Anterior cingulate cortex (tissue), 58 donors: ENCODE measurements around the gene C1orf105.
"Not testable (repeated sequence)": the region's sequence is repeated elsewhere in the genome, so short reads cannot be mapped to it uniquely, and the experiment has no call there.

ENCODE experiments used
- DNase-seq, 58 donors: peaks; one replicate each; lab custom pipeline; 2025; lab: John Stamatoyannopoulos, UW

C1orf105 gene

DNA sequence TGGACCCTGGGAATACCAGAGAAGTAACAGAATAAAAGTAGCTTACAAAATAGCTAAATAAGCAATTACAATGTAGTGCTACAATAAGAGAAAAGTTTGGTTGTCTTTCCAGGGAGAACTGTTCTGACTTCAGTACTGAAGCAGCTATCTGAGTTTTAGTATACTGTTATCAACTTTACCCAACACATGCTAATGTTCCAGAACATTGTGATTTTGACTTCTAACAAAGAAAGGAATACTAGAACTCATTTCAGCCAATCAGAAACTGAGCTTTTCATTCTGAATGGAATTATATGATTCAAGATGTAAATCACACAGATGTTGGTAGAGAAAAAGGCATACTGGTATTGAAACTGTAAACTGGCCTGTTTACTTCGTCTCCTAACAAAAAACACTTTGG is at the start of gene C1orf105:
Gene C1orf105 (plus strand): TSS at position 301 of the 400 bp plus-strand sequence. CDS start 201 bp downstream, outside the sequence.
- no peak for DNase-seq

DNA sequence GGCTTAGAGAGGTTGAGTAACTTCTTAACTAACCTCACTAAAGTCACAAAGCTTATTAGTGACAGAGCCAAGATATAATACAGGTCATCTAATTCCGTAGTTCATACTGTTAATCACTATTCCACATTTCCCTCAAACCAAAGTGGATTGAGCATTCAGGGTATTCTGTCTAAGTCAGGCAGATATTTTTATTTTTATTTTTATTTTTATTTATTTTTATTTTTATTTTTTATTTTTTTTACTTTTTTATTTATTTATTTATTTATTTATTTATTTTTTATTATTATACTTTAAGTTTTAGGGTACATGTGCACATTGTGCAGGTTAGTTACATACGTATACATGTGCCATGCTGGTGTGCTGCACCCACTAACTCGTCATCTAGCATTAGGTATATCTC is 48.8 kb upstream of the C1orf105 start:
- DNase-seq, result not testable (repeated sequence)

DNA sequence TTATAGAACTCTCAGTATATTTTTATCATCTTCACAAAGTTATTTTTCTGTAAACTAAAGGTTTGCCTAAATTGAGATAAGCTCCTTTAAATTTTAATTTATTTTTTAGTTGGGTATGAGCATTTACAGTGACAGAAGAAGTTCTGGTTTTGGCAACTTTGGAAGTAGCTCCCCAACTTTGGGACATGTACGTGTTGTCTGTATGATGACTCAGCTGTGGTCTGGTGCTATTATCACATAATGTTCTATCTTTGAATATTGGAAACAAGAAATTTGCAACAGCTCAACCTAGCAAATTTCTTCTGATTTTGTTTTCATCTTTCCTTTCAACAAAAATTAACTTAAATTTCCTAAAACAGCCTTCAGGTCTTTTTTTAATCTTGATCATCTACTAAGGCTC is 46.6 kb upstream of the C1orf105 start:
- no peak for DNase-seq

DNA sequence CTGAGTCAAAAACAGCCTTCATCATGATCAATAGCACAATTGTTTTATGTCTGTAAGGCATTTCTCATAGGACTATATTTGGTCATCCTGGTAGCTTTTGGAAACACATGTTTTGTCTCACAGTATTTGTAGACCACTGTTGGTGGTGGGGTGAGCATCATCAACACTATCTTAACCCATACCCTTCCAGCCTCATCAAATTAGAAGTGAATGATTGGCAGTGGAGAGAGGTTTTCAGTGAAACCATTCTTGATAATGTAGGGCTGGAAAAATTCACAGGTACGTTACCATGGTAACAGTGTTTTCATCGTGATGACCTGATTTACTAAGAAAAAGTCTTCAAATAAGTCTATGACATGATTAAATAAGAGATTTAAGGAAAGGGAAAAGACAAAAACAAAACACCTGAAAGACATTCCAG is 45.3 kb upstream of the C1orf105 start:
- no peak for DNase-seq

DNA sequence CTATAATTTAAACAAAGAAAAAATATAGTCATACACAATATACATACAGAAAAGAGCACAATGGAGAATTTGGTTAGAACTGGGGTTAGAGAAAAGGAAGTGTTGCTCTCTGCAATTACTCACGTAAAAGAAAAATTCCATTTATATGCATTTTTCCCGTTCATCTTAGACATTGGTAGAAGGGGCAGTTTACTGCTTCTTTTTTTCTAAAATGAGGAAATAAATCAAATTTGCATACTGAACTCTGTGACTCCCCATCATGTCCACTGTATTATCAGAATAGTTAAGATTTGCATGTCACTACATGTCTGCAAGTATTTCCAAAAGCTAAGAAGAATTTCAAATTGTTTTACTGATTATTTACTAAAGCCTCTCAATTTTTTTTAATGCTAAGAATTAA is 44.1 kb upstream of the C1orf105 start:
- DNase-seq, result no peak

DNA sequence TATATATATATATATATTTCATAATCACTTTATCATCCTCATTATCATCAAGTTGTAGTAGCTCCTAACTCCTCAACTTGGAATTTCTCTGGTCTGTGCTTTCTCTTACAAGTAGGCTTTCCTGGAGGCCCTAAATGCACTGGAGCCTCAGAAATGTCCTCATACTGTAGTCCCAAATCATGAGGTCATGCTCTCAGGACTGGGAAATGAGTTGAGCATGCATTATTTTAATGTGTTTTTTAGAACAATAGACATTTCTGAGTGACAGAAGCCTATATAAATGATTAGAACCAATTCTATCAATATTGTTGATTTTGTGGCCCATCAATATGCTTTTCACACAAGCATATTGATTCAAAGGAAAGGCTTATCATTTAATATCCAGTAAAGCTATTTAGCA is 42.9 kb upstream of the C1orf105 start:
- DNase-seq, result no peak

DNA sequence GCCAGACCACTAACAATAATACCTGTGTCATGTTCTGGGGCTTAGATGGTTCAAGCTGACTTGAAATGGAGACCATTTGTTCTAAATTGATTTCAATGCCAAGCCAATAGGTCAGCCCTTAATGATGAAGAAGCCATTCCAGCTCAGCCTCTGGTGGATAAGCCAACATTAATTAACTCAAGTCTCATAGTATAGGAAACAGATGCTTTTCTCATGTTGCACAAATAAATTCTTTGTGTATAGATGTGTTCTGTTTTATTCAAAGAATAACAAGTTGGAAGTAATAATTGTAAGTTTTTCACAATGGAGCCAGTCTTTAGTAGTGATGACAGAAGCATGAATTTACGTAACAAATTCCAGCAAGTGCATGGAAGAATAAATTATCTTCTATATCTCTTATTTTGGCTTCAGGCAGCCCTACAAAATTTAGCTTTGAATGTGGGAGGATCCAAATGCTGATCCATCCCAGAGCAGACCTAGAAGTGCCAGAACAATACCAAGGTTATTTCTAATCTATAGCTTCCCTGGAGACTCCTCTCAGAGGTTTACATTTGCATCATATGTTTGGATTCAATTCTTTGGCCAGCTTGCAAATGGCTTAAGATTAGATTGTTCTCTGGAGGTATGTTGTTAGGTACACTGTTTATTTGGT is 42.2 kb upstream of the C1orf105 start:
- no peak for DNase-seq

- no peak for DNase-seq
Measured at GRCh38 chr1:172380441-172381244, 39.8 kb upstream of the C1orf105 start.

DNA sequence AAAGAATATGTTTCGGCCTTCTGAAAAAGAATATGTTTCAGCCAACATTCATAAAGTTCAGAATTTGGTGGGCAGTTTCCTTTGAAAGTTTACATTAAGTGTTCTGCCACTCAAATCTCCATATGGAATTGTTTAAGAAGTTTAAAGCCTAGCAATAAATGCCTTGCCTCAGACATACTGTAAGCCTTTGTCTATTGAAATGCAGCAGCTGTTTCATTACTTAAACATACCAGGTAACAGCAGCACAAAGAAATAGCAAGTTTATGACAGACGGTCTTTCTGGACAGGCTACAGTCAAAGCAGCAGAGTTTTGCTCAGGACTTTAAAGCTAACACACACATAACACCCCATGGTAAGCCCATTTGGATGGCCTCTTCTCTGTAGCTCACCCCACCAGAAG is 38.5 kb upstream of the C1orf105 start:
- DNase-seq, result no peak

GRCh38 chr1:172382406-172382805 is 38.1 kb upstream of the C1orf105 start:
- DNase-seq, result no peak

GRCh38 chr1:172382990-172383389 is 37.5 kb upstream of the C1orf105 start:
- DNase-seq, result no peak

DNA sequence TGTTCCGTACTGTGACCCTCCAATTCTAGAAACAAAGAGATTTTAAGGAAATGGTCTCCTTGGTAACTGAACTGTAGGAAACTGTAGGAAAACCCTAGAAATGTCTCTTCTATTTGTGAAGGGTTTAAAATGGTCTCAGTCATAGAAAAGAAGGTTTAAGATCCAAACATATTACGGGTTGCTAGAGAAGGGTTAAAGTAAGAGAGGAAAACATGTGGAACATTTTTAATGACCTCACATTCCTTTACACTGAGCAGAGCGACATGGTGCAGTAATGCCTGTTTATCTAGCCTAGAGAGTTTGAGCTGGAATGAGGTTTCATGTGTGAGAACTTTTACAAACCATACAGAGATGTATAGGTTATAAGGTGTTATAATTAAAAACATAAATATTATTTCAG is 36.9 kb upstream of the C1orf105 start:
- no peak for DNase-seq

DNA sequence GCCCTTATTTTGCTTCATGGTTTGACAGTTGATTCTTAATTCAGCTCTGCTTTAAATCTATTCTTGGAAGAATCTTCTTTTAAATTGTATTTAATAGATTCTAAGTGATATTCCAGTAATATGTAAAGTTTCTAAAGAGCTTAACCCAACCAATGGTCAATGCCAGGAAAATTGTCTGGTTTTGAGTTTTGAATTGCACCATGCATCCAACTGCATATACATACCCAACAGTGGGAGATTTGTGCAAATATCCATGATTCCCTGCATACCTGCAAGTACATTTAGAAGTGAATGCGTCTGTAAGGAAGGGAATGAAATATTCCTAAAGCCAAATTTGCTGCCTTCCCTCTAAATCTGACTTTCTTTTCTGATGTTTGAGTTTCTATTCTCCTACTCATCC is 35.8 kb upstream of the C1orf105 start:
- no peak for DNase-seq

- DNase-seq, result no peak
Measured at GRCh38 chr1:172386046-172386445, 34.4 kb upstream of the C1orf105 start.

DNA sequence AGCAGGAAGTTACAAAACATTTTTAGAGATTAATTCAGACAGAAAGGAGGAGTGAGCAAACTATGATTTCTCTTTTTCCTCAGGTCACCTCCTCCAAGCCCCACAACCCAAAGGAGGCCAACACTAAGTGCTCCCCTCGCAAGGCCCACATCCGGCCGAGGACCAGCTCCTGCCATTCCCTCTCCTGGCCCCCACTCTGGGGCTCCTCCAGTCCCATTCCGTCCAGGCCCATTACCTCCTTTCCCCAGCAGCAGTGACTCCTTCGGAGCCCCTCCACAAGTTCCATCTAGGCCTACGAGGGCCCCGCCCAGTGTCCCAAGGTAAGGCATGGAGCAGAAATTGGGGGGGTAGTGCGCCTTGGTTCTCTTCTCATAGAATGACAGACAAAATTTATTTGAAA is 32.0 kb upstream of the C1orf105 start:
- DNase-seq, result no peak

- no peak for DNase-seq
Measured at GRCh38 chr1:172390301-172390682, 30.2 kb upstream of the C1orf105 start.

DNA sequence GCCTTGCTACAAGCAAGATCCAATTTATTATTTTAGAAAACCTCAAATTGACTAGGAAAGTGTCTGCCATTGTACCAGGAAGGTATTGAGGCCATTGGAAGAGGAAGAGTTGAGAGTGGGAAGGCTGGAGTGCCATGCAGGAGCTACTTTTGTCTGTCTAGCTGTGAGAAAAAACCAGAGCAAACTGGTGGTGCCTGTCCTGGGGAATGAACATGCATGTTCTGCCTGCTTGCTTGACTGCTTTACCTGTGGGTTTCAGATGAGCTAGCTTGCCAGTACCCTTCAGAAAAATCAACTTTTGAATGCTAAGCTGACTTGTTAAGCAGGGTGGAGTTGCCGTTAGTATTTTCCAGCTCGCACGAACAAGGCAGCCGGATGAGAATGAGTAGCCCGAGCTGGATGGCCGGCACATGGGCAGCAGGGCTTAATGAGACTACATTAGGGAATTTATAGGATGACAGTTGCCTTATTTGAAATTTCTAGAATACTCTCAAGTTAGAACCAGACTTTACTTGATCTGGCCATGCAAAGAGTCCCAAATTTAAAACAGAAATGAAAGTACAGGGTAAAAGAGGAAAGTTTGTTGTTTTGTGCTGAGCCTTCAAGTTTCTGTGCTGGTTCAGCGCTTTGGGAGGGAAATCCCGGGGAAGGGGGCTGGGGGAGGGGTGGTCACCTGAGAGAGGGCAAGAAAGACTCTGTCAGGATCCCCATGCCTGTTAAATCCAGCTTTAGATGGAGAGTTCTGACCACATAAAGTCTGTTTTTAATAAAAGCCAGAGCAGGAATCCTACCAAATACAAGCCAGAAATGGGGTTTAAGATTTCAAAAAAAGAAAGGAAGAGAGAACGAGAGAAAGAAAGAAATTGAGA is 29.6 kb upstream of the C1orf105 start:
- peak in 9 of 58 donors; percentile 2 to 56 (median 15) for DNase-seq

GRCh38 chr1:172391976-172392375 is 28.5 kb upstream of the C1orf105 start:
- no peak for DNase-seq

DNA sequence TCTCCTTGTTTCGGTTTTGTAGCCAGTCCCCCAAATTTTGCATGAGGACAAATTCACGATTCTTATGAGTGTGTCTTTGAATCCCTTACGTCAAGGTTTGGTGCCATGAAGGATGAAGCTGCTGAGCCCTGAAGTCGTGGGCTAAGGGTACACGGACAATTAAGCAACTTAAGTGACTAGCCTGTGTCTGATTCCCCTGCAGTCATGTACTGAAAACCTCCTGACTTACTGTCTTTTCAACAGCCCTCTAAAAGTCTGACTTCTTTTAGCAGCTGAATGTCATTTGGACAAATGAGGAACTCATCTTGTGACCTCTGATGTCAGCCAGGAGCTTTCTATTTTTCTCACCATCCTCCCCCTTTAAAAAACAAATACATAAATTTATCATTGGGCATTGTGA is 27.1 kb upstream of the C1orf105 start:
- DNase-seq, result peak in 3 of 58 donors; percentile 4 to 35 (median 7)

DNA sequence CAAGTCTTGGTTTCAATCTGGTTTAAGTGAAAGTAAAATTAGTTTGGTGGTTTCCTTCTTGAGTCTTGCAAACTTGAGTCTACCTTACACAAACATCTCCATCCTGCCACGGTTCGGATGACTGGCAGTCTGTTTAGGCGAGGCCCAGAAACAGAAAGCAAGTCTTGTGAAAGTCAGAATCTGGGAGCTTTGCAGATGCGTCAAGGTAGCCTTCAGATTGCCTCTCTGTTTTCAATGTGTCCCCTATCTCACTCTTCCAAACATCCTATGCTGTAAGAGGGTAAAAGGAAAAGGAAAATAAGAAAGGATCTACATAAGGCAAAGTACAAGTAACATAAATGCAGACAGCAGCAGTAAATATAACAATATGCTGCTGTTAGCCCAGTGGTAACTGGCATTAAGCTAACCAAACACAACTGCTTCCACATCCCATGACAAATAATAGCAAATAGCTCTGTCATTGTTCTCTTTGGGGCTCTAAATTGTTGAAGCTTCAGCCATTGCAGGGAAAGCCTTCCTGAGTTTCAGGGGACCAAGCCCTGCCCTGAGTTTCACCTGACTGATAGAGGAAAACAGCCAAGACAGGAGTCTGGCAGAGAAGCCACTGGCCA is 26.2 kb upstream of the C1orf105 start:
- peak in 9 of 58 donors; percentile 1 to 37 (median 15) for DNase-seq

GRCh38 chr1:172394811-172395210 is 25.7 kb upstream of the C1orf105 start:
- no peak for DNase-seq
